ENCODE results near the gene ADAMTS17.

DNA sequence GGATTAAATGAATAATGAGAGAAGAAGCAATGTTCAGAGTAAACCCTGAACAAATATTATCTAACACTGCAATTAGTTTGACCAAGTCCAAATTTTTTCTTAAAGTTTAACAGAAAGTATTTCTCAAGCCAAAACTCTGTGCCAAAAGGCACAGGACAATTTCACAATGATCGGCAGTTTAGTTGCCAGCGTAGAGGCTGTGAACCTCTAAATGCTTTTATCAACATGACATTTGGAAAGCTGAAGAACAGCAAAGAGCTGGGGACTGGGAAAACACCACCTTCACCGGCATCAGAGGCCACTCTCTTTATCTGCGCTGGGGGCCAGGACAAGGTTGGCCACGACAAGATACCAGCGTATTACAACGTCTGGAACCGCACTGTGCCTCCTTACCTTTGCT lies 125.6 kb downstream of the ADAMTS17 start:
- TF ChIP-seq, protein P1, sequence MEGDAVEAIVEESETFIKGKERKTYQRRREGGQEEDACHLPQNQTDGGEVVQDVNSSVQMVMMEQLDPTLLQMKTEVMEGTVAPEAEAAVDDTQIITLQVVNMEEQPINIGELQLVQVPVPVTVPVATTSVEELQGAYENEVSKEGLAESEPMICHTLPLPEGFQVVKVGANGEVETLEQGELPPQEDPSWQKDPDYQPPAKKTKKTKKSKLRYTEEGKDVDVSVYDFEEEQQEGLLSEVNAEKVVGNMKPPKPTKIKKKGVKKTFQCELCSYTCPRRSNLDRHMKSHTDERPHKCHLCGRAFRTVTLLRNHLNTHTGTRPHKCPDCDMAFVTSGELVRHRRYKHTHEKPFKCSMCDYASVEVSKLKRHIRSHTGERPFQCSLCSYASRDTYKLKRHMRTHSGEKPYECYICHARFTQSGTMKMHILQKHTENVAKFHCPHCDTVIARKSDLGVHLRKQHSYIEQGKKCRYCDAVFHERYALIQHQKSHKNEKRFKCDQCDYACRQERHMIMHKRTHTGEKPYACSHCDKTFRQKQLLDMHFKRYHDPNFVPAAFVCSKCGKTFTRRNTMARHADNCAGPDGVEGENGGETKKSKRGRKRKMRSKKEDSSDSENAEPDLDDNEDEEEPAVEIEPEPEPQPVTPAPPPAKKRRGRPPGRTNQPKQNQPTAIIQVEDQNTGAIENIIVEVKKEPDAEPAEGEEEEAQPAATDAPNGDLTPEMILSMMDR (IDR thresholded peaks at IDR 0.05; ENCODE audit: low read depth, low read length, poor library complexity, severe bottlenecking), result no peak
- TF ChIP-seq EZH2phosphoT487 (IDR thresholded peaks at IDR 0.05; ENCODE audit: borderline replicate concordance, low read length), result no peak

All from DOHH2 (cell line).